Activated CD8-positive, alpha-beta T cell treated with anti-CD3 and anti-CD28 coated beads, Interleukin-2, amount 10 ng/mL, durations not matched to agents 7 days and 5 days (primary cell): ENCODE results near the gene MAGI1. TPM values are rescaled to one million over a fixed set of nuclear protein-coding genes. Genes with fewer than 3 reads are reported as not detected.

Experiments
- ATAC-seq: fragments of 150-1000 bp; cut with Tn5 transposase; one replicate; pipeline ENCODE4 v1.10.0; 2021; ENCODE audit warnings: moderate library complexity
- CTCF ChIA-PET: fragments of 350-600 bp; sonication (Branson Sonifier 250); formaldehyde crosslinking; loops from one replicate; lab custom pipeline; 2021; ENCODE audit warnings: antibody characterized with exemption; lab: Charles Lee
- POLR2A ChIA-PET: fragments of 350-600 bp; sonication (Branson Sonifier 250); formaldehyde crosslinking; loops from one replicate; lab custom pipeline; 2021; ENCODE audit warnings: antibody characterized with exemption; lab: Charles Lee
- DNase-seq: peaks from one replicate; pipeline ENCODE4 v3.0.0-alpha.2; 2020
- H3K27ac Mint-ChIP-seq: one replicate; pipeline ENCODE4 v1.8.0; 2021; ENCODE audit warnings: mild to moderate bottlenecking, mixed read lengths
- H3K27me3 Mint-ChIP-seq: one replicate; pipeline ENCODE4 v1.8.0; 2021; ENCODE audit warnings: low read depth, mixed read lengths
- H3K36me3 Mint-ChIP-seq: one replicate; pipeline ENCODE4 v1.8.0; 2021; ENCODE audit warnings: low read depth, mixed read lengths
- H3K4me1 Mint-ChIP-seq: one replicate; pipeline ENCODE4 v1.8.0; 2021; ENCODE audit warnings: low read depth, mixed read lengths
- H3K4me3 Mint-ChIP-seq: one replicate; pipeline ENCODE4 v1.8.0; 2021; ENCODE audit warnings: mild to moderate bottlenecking, mixed read lengths
- H3K9me3 Mint-ChIP-seq: one replicate; pipeline ENCODE4 v1.8.0; 2022; ENCODE audit warnings: mixed read lengths; ENCODE audit not compliant: insufficient read depth
- total RNA-seq, 2 experiments: library from RNA; stranded (reverse); gene quantifications; one replicate each; pipeline ENCODE4 v1.2.3, GENCODE V29; 2021

MAGI1 gene
- total RNA-seq, 2 experiments from 2014 or later, result not detected

DNA sequence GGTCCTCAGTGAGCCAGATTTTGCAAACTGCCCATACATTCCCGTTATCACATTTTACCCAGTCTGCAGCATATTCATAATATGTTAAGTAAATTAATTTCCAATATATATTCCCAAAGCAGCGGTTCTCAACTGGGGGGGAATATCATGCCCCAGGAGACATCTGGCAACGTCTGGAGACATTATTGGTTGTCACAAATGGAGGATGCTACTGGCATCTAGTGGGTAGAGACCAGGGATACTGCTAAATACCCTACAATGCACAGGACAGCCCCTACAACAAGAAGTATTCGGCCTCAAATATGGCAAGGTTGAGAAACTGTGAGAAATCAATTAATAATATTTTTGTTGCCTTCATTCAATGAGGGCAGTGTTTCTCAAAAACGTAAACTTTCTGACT, 280.3 kb downstream of the MAGI1 start:
- ChIA-PET CTCF (no interaction called here), POLR2A (no interaction called here)
- no peaks in the 10 kb centered on the region for H3K4me1 Mint-ChIP-seq
- no peak overlapping the region for H3K27ac Mint-ChIP-seq
- no peak for ATAC-seq
- H3K27me3 Mint-ChIP-seq, result no peaks in the 10 kb centered on the region
- no peak for DNase-seq
- H3K4me3 Mint-ChIP-seq, result no peak overlapping the region
- H3K36me3 Mint-ChIP-seq, result no peaks in the 10 kb centered on the region
- no peaks in the 10 kb centered on the region for H3K9me3 Mint-ChIP-seq

GRCh38 chr3:65752636-65753035, 286.1 kb downstream of the MAGI1 start:
- Mint-ChIP-seq H3K27me3 (no peaks in the 10 kb centered on the region), H3K36me3 (no peaks in the 10 kb centered on the region), H3K4me1 (no peaks in the 10 kb centered on the region), H3K9me3 (no peaks in the 10 kb centered on the region), H3K4me3 (no peak overlapping the region), H3K27ac (no peak overlapping the region)
- ATAC-seq (no peak), DNase-seq (no peak)
- ChIA-PET POLR2A (no interaction called here), CTCF (no interaction called here)

DNA sequence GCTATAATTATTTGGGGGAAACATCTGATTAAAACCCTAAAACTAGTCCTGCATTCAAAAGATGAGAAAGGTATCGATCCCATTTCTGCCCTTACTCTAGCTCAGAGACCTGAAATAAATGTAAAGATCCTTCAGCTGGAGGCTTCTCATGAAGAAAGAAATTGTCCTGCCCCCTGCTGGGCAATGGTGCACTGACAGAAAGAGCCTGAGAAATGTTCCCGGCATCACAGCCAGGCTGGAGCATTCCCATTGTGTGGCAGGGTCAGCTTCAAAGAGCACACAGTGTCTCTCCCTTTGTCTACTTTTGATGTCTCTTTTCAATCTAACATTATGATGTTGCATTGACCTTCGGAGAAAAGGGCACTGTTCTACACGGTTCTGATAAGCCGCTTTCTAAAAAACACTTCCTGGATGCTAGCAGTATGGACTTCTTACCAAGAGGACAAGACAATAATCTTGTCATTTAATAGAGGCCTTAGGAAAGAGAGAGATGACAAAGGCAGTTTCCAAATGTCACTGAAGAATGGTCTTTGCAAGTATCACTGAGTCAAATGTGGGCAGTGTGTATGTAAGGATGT, 287.5 kb downstream of the MAGI1 start:
- DNase-seq (no peak), ATAC-seq (no peak)
- H3K9me3 Mint-ChIP-seq, result no peaks in the 10 kb centered on the region
- POLR2A ChIA-PET, result no interaction called here
- no peak overlapping the region for H3K27ac Mint-ChIP-seq
- H3K36me3 Mint-ChIP-seq, result no peaks in the 10 kb centered on the region
- H3K27me3 Mint-ChIP-seq, result no peaks in the 10 kb centered on the region
- no peak overlapping the region for H3K4me3 Mint-ChIP-seq
- CTCF ChIA-PET, result interaction anchor here (1.0 to 1.4 kb wide), 2 partner anchors 10 to 29 kb away, joined by 3 read pairs; no protein-coding TSS in a partner anchor
- no peaks in the 10 kb centered on the region for H3K4me1 Mint-ChIP-seq

- Mint-ChIP-seq H3K27ac (no peak overlapping the region), H3K4me3 (no peak overlapping the region), H3K9me3 (no peaks in the 10 kb centered on the region), H3K27me3 (no peaks in the 10 kb centered on the region), H3K4me1 (no peaks in the 10 kb centered on the region), H3K36me3 (no peaks in the 10 kb centered on the region)
- POLR2A ChIA-PET, result no interaction called here
- CTCF ChIA-PET, result no interaction called here
- DNase-seq (no peak), ATAC-seq (no peak)
Observed at GRCh38 chr3:65749066-65749465, 289.7 kb downstream of the MAGI1 start.

- Mint-ChIP-seq H3K9me3 (no peaks in the 10 kb centered on the region), H3K4me1 (no peaks in the 10 kb centered on the region), H3K36me3 (no peaks in the 10 kb centered on the region), H3K4me3 (no peak overlapping the region), H3K27me3 (no peaks in the 10 kb centered on the region), H3K27ac (no peak overlapping the region)
- DNase-seq (no peak), ATAC-seq (no peak)
- ChIA-PET CTCF (no interaction called here), POLR2A (no interaction called here)
Observed at GRCh38 chr3:65748326-65748725, 290.4 kb downstream of the MAGI1 start.

- ChIA-PET CTCF (no interaction called here), POLR2A (no interaction called here)
- Mint-ChIP-seq H3K4me3 (no peak overlapping the region), H3K27ac (no peak overlapping the region), H3K27me3 (no peaks in the 10 kb centered on the region), H3K9me3 (no peaks in the 10 kb centered on the region), H3K4me1 (no peaks in the 10 kb centered on the region), H3K36me3 (no peaks in the 10 kb centered on the region)
- DNase-seq (no peak), ATAC-seq (no peak)
Observed at GRCh38 chr3:65746848-65747247, 291.9 kb downstream of the MAGI1 start.

DNA sequence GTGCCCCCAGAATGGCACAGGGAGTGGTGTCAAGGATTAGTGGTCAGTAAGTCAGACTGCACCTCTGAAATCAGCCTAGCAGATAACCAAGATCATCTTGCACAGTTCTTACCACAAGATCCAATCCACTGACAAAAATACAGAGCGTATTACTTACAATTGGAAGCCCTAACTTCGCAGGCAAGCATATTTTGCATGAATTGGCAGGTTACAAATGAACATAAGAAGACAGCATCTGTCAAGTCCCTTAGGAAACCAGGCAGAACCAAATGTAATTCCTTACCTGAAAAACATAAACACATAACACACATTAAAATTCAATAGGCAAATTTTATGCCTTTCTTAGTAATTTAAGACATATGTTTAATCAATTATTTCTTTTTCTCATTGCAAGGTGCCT, 293.4 kb downstream of the MAGI1 start:
- H3K9me3 Mint-ChIP-seq, result no peaks in the 10 kb centered on the region
- ChIA-PET CTCF (no interaction called here), POLR2A (no interaction called here)
- H3K27me3 Mint-ChIP-seq, result no peaks in the 10 kb centered on the region
- no peak for DNase-seq
- no peak overlapping the region for H3K4me3 Mint-ChIP-seq
- H3K4me1 Mint-ChIP-seq, result no peaks in the 10 kb centered on the region
- ATAC-seq, result no peak
- no peak overlapping the region for H3K27ac Mint-ChIP-seq
- H3K36me3 Mint-ChIP-seq, result no peaks in the 10 kb centered on the region

GRCh38 chr3:65742914-65743313, 295.8 kb downstream of the MAGI1 start:
- ChIA-PET CTCF (no interaction called here), POLR2A (no interaction called here)
- H3K27me3 Mint-ChIP-seq, result no peaks in the 10 kb centered on the region
- no peaks in the 10 kb centered on the region for H3K9me3 Mint-ChIP-seq
- no peaks in the 10 kb centered on the region for H3K4me1 Mint-ChIP-seq
- H3K36me3 Mint-ChIP-seq, result no peaks in the 10 kb centered on the region
- no peak overlapping the region for H3K4me3 Mint-ChIP-seq
- DNase-seq (no peak), ATAC-seq (no peak)
- H3K27ac Mint-ChIP-seq, result no peak overlapping the region

DNA sequence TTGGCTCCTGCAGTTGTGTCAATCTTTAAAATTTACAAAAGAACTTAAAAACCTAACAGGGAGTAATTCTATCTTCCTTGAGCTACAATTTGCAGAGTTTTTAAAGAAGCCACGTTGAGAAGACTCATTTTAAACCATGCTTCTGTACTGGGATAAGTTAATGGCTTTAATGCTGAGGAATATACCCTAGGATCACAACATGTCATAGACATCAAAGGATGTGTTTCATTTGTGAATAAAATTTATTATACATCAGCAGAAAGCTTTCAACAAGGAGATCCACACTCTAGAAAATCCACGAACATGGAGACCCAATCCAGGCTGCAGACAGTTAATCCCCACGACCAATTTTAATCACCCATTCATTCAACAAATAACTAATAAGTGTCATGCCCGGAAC, 297.2 kb downstream of the MAGI1 start:
- Mint-ChIP-seq H3K27ac (no peak overlapping the region), H3K9me3 (no peaks in the 10 kb centered on the region), H3K4me3 (no peak overlapping the region), H3K36me3 (no peaks in the 10 kb centered on the region), H3K4me1 (no peaks in the 10 kb centered on the region), H3K27me3 (no peaks in the 10 kb centered on the region)
- CTCF ChIA-PET, result interaction anchor here (0.7 kb wide), 1 partner anchor 10 kb away, joined by 3 read pairs; no protein-coding TSS in a partner anchor
- POLR2A ChIA-PET, result no interaction called here
- no peak for DNase-seq
- no peak for ATAC-seq

GRCh38 chr3:65739901-65740541, 298.7 kb downstream of the MAGI1 start:
- no peak for ATAC-seq
- Mint-ChIP-seq H3K4me1 (no peaks in the 10 kb centered on the region), H3K27ac (no peak overlapping the region), H3K9me3 (no peaks in the 10 kb centered on the region), H3K27me3 (no peaks in the 10 kb centered on the region), H3K4me3 (no peak overlapping the region), H3K36me3 (no peaks in the 10 kb centered on the region)
- ChIA-PET CTCF (no interaction called here), POLR2A (no interaction called here)
- DNase-seq, result no peak

DNA sequence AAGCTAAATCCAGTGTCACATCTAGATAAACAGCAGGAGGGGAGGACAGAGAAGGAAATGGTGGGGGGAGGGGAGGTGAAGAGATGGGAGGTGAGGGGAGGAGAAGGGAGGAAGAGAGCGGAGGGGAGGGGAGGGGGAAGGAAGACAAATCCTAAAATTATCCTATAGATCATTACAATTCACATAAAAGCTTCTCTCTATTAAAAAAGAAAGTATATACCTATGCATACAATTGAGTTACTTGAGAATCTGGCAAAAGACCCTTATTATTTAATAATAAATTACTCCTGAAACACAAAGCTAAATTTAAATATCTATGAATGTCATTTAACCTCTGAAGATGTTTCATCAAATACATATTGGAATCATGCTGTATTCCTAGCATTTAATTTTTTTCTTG, 303.9 kb downstream of the MAGI1 start:
- CTCF ChIA-PET, result no interaction called here
- no peak for ATAC-seq
- Mint-ChIP-seq H3K4me3 (no peak overlapping the region), H3K36me3 (no peaks in the 10 kb centered on the region), H3K27ac (no peak overlapping the region), H3K27me3 (no peaks in the 10 kb centered on the region), H3K9me3 (no peaks in the 10 kb centered on the region), H3K4me1 (no peaks in the 10 kb centered on the region)
- DNase-seq, result no peak
- POLR2A ChIA-PET, result no interaction called here

DNA sequence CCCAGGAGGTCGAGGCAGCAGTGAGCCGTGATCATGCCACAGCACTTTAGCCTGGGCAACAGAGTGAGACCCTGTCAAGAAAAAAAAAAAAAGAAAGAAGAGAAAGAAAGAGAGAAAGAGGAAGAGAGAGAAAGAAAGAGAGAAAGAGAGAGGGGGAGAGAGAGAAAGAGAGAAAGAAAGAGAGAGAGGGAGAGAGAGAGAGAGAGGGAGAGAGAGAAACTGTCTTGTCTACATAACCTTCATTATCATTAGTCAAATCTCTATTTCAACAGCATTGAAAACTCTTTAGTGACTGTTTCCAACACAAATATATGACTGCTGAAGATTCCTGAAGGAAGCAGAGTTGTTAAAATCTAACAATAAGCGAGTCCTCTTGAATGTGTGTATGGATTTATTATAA, 304.3 kb downstream of the MAGI1 start:
- Mint-ChIP-seq H3K27ac (no peak overlapping the region), H3K27me3 (no peaks in the 10 kb centered on the region), H3K36me3 (no peaks in the 10 kb centered on the region), H3K9me3 (no peaks in the 10 kb centered on the region), H3K4me3 (no peak overlapping the region), H3K4me1 (no peaks in the 10 kb centered on the region)
- ATAC-seq (no peak), DNase-seq (no peak)
- CTCF ChIA-PET, result no interaction called here
- POLR2A ChIA-PET, result no interaction called here

GRCh38 chr3:65733459-65733858, 305.3 kb downstream of the MAGI1 start:
- H3K27ac Mint-ChIP-seq, result no peak overlapping the region
- no peaks in the 10 kb centered on the region for H3K27me3 Mint-ChIP-seq
- H3K9me3 Mint-ChIP-seq, result no peaks in the 10 kb centered on the region
- ATAC-seq, result no peak
- ChIA-PET CTCF (no interaction called here), POLR2A (no interaction called here)
- no peak overlapping the region for H3K4me3 Mint-ChIP-seq
- no peak for DNase-seq
- no peaks in the 10 kb centered on the region for H3K4me1 Mint-ChIP-seq
- H3K36me3 Mint-ChIP-seq, result no peaks in the 10 kb centered on the region
